Upper lobe of right lung (tissue), 1 donor: ENCODE results near the gene PPID. TPM values are rescaled to one million over a fixed set of nuclear protein-coding genes. Genes with fewer than 3 reads are reported as not detected.

Source experiments
- ATAC-seq: fragments of 200-7000 bp; cut with Tn5 transposase; one replicate; pipeline ENCODE4 v1.9.1; 2020; ENCODE audit warnings: mild to moderate bottlenecking, moderate library complexity
- DNase-seq: peaks from one replicate; pipeline ENCODE4 v3.0.0-alpha.2; 2020
- H3K27ac ChIP-seq: fragments of 200-600 bp; one replicate; pipeline ENCODE4 v1.8.0; 2022
- H3K27me3 ChIP-seq: fragments of 200-600 bp; one replicate; pipeline ENCODE4 v1.8.0; 2022; ENCODE audit warnings: mild to moderate bottlenecking
- H3K36me3 ChIP-seq: fragments of 200-600 bp; one replicate; pipeline ENCODE4 v1.8.0; 2022
- H3K4me1 ChIP-seq: fragments of 200-600 bp; one replicate; pipeline ENCODE4 v1.8.0; 2022
- H3K4me3 ChIP-seq: fragments of 200-600 bp; one replicate; pipeline ENCODE4 v1.8.0; 2022; ENCODE audit warnings: mild to moderate bottlenecking
- H3K9me3 ChIP-seq: fragments of 200-600 bp; one replicate; pipeline ENCODE4 v1.8.0; 2022
- intact Hi-C: fragments of 100-400 bp; cut with DNase I; formaldehyde crosslinking; loops from one replicate; pipeline ENCODE4 v1.11.0; 2022
- total RNA-seq: library from RNA; stranded (reverse); fragmentation: NEBNext Ultra II Directional; extraction: Animal tissue kit (Norgen Biotek cat#: 25700); gene quantifications from one replicate; pipeline ENCODE4 v1.2.1, GENCODE V29; 2021
- TF ChIP-seq, protein P1 (sequence below): fragments of 200-600 bp; IDR thresholded peaks from one replicate; pipeline ENCODE4 v1.8.0; 2022; ENCODE audit warnings: antibody characterized with exemption
- donor health status: DM: no; HTN: yes; CAD: no; lungs with severe emphysema.

Gene PPID
- total RNA-seq, 1 donor from 2014 or later, result 19.7 TPM

- H3K36me3 ChIP-seq, result peaks cover 13% of the 10 kb centered on the region
- ATAC-seq (no peak), DNase-seq (no peak)
These were observed 41.6 kb downstream of the PPID start for GRCh38 chr4:158681629-158682028.

GRCh38 chr4:158678767-158679166 is 44.4 kb downstream of the PPID start:
- Histone ChIP-seq H3K4me3 (no peak overlapping the region), H3K4me1 (no peaks in the 10 kb centered on the region), H3K9me3 (no peaks in the 10 kb centered on the region), H3K27me3 (no peaks in the 10 kb centered on the region), H3K36me3 (peaks cover 8% of the 10 kb centered on the region), H3K27ac (no peak overlapping the region)
- ATAC-seq (no peak), DNase-seq (no peak)
- TF ChIP-seq, protein P1, sequence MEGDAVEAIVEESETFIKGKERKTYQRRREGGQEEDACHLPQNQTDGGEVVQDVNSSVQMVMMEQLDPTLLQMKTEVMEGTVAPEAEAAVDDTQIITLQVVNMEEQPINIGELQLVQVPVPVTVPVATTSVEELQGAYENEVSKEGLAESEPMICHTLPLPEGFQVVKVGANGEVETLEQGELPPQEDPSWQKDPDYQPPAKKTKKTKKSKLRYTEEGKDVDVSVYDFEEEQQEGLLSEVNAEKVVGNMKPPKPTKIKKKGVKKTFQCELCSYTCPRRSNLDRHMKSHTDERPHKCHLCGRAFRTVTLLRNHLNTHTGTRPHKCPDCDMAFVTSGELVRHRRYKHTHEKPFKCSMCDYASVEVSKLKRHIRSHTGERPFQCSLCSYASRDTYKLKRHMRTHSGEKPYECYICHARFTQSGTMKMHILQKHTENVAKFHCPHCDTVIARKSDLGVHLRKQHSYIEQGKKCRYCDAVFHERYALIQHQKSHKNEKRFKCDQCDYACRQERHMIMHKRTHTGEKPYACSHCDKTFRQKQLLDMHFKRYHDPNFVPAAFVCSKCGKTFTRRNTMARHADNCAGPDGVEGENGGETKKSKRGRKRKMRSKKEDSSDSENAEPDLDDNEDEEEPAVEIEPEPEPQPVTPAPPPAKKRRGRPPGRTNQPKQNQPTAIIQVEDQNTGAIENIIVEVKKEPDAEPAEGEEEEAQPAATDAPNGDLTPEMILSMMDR, result no peak
- intact Hi-C loops, result no loop called here

More at GRCh38 chr4:158681629-158682028, 41.6 kb downstream of the PPID start:
- H3K4me3 ChIP-seq, result no peak overlapping the region
- intact Hi-C loops, result no loop called here
- TF ChIP-seq, protein P1, result no peak
- no peaks in the 10 kb centered on the region for H3K9me3 ChIP-seq
- H3K27me3 ChIP-seq, result no peaks in the 10 kb centered on the region
- H3K4me1 ChIP-seq, result no peaks in the 10 kb centered on the region
- no peak overlapping the region for H3K27ac ChIP-seq

GRCh38 chr4:158676076-158676475 is 47.1 kb downstream of the PPID start:
- H3K27ac ChIP-seq, result no peak overlapping the region
- no peak overlapping the region for H3K4me3 ChIP-seq
- intact Hi-C loops, result no loop called here
- TF ChIP-seq, protein P1, result no peak
- no peak for ATAC-seq
- no peaks in the 10 kb centered on the region for H3K9me3 ChIP-seq
- no peaks in the 10 kb centered on the region for H3K27me3 ChIP-seq
- peaks cover 5% of the 10 kb centered on the region for H3K4me1 ChIP-seq
- peaks cover 5% of the 10 kb centered on the region for H3K36me3 ChIP-seq
- no peak for DNase-seq

DNA sequence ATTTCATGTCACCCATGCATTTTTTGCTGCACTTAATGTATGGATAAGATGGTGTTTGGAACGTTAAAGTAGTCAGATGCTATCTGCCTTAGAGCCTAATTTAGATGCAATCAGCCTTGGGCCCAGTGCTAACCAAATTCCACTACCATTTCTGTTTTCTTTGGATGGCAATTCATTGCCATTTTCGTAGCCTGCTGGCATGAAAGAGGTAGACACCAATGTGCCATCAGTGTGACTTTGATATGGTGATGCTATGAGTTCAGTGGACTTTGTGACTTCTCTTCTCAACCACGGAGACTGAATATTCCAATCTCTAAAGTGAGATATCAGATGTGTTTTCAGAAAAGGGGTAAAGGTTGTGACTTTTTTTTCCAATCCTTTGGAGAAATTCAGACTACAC is 49.6 kb downstream of the PPID start:
- H3K4me3 ChIP-seq, result no peak overlapping the region
- peaks cover 12% of the 10 kb centered on the region for H3K4me1 ChIP-seq
- no peak for DNase-seq
- TF ChIP-seq, protein P1, result no peak
- H3K27me3 ChIP-seq, result no peaks in the 10 kb centered on the region
- no peak overlapping the region for H3K27ac ChIP-seq
- intact Hi-C loops, result no loop called here
- H3K9me3 ChIP-seq, result no peaks in the 10 kb centered on the region
- H3K36me3 ChIP-seq, result no peaks in the 10 kb centered on the region
- no peak for ATAC-seq

DNA sequence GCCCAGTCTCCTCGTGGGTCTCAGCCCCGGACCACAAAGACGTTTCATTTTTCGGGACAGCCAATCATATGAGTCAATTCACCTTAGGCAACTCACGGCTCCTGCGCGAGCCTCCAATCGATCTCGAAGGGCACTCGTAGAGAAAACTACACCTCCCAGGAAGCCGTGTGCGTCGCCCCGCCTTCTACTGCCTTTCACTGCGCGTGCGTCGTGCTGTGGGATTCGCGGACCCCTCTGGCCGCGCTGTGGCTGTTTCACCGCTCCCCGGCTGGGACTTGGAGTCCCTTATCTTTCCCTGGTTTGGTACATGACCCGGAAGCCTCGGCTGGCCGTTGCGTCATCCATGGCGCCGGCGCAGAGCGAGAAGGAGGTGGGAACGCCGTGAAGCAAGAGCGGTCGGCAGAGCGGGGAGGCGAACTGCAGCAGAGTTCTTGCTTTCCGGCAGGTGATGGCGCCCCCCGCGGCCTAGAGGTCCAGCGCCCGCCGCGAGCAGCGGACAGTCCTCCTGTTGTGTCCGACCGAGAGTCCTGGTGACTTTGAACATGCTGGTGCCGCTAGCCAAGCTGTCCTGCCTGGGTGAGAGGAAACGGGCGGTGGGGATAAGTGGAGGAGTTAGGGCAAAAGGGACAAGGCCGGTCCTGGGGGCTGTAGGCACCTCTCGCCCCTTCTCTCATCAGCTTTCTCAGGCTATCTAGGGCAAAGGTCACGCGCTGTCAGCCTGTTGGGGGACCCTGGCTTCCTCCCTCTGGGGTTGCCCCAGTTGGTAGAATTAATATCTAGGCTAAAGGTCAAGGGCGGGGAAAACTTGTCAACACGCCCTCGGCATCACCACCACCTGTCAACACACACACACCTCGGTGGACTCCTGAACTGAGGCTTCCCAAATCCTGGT is 51.0 kb downstream of the PPID start, which contains the start of gene ETFDH:
Gene ETFDH, plus strand, starts transcription at position 382 of the 892 bp plus-strand sequence. Its CDS starts 161 bp downstream, at position 543.
- ATAC-seq (peak; percentile 97), DNase-seq (peak; percentile 100)
- Histone ChIP-seq H3K27ac (peak within 1 kb of the TSS; percentile 93), H3K4me1 (peaks cover 12% of the 10 kb centered on the region), H3K4me3 (peak within 1 kb of the TSS; percentile 69), H3K36me3 (no peaks in the 10 kb centered on the region), H3K27me3 (no peaks in the 10 kb centered on the region), H3K9me3 (no peaks in the 10 kb centered on the region)
- TF ChIP-seq, protein P1, result peak; percentile 63
- intact Hi-C loops, result no loop called here
